ENCODE measurements around the gene PRELP. TPM values are rescaled to one million over a fixed set of nuclear protein-coding genes. Genes with fewer than 3 reads are reported as not detected.

PRELP gene
- total RNA-seq, 1 experiment from 2014 or later: 0.07 TPM

- H3K56ac ChIP-seq (ENCODE audit: insufficient read length, low read depth, low read length): no peak overlapping the region
- H3K23ac ChIP-seq (ENCODE audit: insufficient read length, low read depth, low read length): no peak overlapping the region
- no peaks in the 10 kb centered on the region for H3K23me2 ChIP-seq (ENCODE audit: insufficient read length, low read depth, low read length, poor library complexity, severe bottlenecking)
- H2AK5ac ChIP-seq (ENCODE audit: insufficient read length, low read length): no peak overlapping the region
- H2BK20ac ChIP-seq (ENCODE audit: low read depth, low read length, poor library complexity, severe bottlenecking): no peak overlapping the region
- H2AFZ ChIP-seq (ENCODE audit: low read length): no peak overlapping the region
- H3K9me3 ChIP-seq (ENCODE audit: control insufficient read depth, low read depth, low read length): no peaks in the 10 kb centered on the region
- H3T11ph ChIP-seq (ENCODE audit: low read length): no peak overlapping the region
- H3K79me1 ChIP-seq (ENCODE audit: insufficient read depth, low read depth, low read length, poor library complexity, severe bottlenecking): no peaks in the 10 kb centered on the region
- H3K18ac ChIP-seq (ENCODE audit: insufficient read length, low read depth, low read length): no peak overlapping the region
- Mint-ChIP-seq H3K4me3 (no peak overlapping the region), H3K27me3 (ENCODE audit: low read depth) (peaks cover 24% of the 10 kb centered on the region), H3K36me3 (ENCODE audit: insufficient read depth in 1 of 3, low read depth in 3 of 3) (no peaks in the 10 kb centered on the region), H3K4me1 (peaks cover 51 to 59% of the 10 kb centered on the region in 2 experiments), H3K9me3 (no peaks in the 10 kb centered on the region), H3K27ac (no peak overlapping the region)
- no peak overlapping the region for H4K5ac ChIP-seq (ENCODE audit: insufficient read length, low read depth, low read length)
- peaks cover 10% of the 10 kb centered on the region; the same call in 1 of the 2 replicates for H3K4me1 ChIP-seq (ENCODE audit: insufficient read depth, low read length)
- H4K8ac ChIP-seq (replicated peaks; ENCODE audit: insufficient read length, low read depth, low read length): no peak overlapping the region
- no peak overlapping the region for H2BK120ac ChIP-seq (ENCODE audit: low read depth, low read length, poor library complexity, severe bottlenecking)
- H3K27ac ChIP-seq (ENCODE audit: insufficient read length, low read depth, low read length): no peak overlapping the region
- H4K91ac ChIP-seq (ENCODE audit: insufficient read length, low read depth, low read length): no peak overlapping the region
- H3K4ac ChIP-seq (ENCODE audit: low read depth, low read length): no peak overlapping the region
- no CpG with 5 or more reads among the region's 3 CpGs for WGBS (ENCODE audit: extremely low coverage, insufficient read length, low lambda C conversion rate)
- H3K79me2 ChIP-seq (ENCODE audit: insufficient read depth, low read length): no peaks in the 10 kb centered on the region
- no peak for DNase-seq
- no peak overlapping the region for H3K4me2 ChIP-seq (ENCODE audit: insufficient read depth, insufficient read length, low read length)
- H4K20me1 ChIP-seq (ENCODE audit: control insufficient read depth, insufficient read depth, insufficient read length): no peaks in the 10 kb centered on the region
- H3K14ac ChIP-seq (ENCODE audit: insufficient read depth, low read length): no peak overlapping the region
- no peak overlapping the region for H2BK12ac ChIP-seq (ENCODE audit: insufficient read length, low read depth, low read length)
- no peak overlapping the region for H3K9ac ChIP-seq (ENCODE audit: extremely low read depth, insufficient read length, low read length)
- no peak for TF ChIP-seq CTCF (conservative IDR thresholded peaks at IDR 0.05)
- no peak overlapping the region for H2BK5ac ChIP-seq (ENCODE audit: insufficient read length, low read length)
- no peak overlapping the region for H2BK15ac ChIP-seq (ENCODE audit: low read depth, low read length)
- peaks cover 6% of the 10 kb centered on the region; the same call in 1 of the 2 replicates for H3K27me3 ChIP-seq (ENCODE audit: insufficient read depth, low read length)
These were observed 50.1 kb downstream of the PRELP start for GRCh38 chr1:203525685-203526084.

All from H9 (cell line).